ENCODE results near the gene RCSD1.

Gene RCSD1

GRCh38 chr1:167671727-167672511, 41.9 kb downstream of the RCSD1 start:
- Histone ChIP-seq H3K4me3 (no peak overlapping the region), H3K4me1 (peaks cover 87% of the 10 kb centered on the region), H4K20me1 (peaks cover 100% of the 10 kb centered on the region), H3K27me3 (no peaks in the 10 kb centered on the region), H3K4me2 (peak overlapping the region; percentile 2; the same call in 1 of the 2 replicates), H3K36me3 (peaks cover 100% of the 10 kb centered on the region), H3K9ac (no peak overlapping the region), H3K27ac (peak overlapping the region; percentile 32), H3K9me3 (no peaks in the 10 kb centered on the region)
- no peak for TF ChIP-seq Cebpa-rat (IDR thresholded peaks at IDR 0.05)

DNA sequence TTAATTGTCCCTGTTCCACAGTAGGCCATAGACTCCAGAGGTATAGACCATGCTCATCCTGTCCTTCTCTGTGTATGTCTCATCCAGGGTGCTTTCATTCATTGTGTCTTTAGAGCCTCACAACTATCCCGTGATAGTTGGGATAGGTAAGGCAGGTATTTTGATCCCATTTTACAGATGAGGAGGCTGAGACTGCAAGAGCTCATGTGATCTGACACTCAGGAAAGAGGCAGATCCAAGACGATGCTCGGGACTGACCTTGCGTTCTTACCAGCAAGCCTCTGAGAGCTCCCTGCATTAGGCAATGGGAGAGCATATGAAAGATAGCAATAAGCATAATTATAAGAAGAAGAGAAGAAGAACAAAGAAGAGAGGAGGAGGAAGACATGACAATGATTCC, 42.8 kb downstream of the RCSD1 start:
- peaks cover 87% of the 10 kb centered on the region for H3K4me1 ChIP-seq

DNA sequence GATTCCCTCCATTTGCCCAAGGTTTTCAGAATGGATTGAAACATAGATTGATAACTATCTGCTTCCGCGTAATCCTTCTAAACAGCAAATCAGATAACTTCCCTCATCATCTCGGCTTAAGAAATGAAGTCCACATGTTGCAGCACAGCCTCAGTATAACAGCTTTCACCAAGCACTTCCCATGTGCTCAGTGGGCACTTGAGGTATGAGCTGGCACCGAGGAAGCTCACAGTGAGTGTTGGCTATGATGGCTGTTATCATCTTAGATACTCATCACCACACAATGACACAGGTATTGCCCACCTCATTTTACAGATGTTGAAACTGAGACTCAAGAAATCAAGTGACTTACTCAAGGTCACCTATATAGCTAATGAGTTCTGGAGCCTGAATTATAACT, 43.2 kb downstream of the RCSD1 start:
- Histone ChIP-seq H3K4me3 (no peak overlapping the region), H3K4me1 (peaks cover 84% of the 10 kb centered on the region), H3K36me3 (peaks cover 99% of the 10 kb centered on the region), H3K4me2 (no peak overlapping the region), H3K27ac (no peak overlapping the region), H4K20me1 (peaks cover 100% of the 10 kb centered on the region), H3K9me3 (no peaks in the 10 kb centered on the region), H3K9ac (no peak overlapping the region), H3K27me3 (no peaks in the 10 kb centered on the region)
- TF ChIP-seq Cebpa-rat (IDR thresholded peaks at IDR 0.05): no peak

More for the DNA sequence above, 42.8 kb downstream of the RCSD1 start:
- Histone ChIP-seq H3K27ac (no peak overlapping the region), H3K27me3 (no peaks in the 10 kb centered on the region), H3K36me3 (peaks cover 100% of the 10 kb centered on the region), H4K20me1 (peaks cover 100% of the 10 kb centered on the region), H3K9ac (no peak overlapping the region), H3K9me3 (no peaks in the 10 kb centered on the region), H3K4me2 (no peak overlapping the region), H3K4me3 (no peak overlapping the region)
- TF ChIP-seq Cebpa-rat (IDR thresholded peaks at IDR 0.05): no peak

GRCh38 chr1:167674156-167674555, 44.1 kb downstream of the RCSD1 start:
- H3K9ac ChIP-seq: no peak overlapping the region
- TF ChIP-seq Cebpa-rat (IDR thresholded peaks at IDR 0.05): no peak
- peaks cover 83% of the 10 kb centered on the region for H3K4me1 ChIP-seq
- peaks cover 98% of the 10 kb centered on the region for H3K36me3 ChIP-seq
- no peak overlapping the region for H3K27ac ChIP-seq
- no peaks in the 10 kb centered on the region for H3K27me3 ChIP-seq
- H3K9me3 ChIP-seq: no peaks in the 10 kb centered on the region
- H4K20me1 ChIP-seq: peaks cover 100% of the 10 kb centered on the region
- no peak overlapping the region for H3K4me3 ChIP-seq
- no peak overlapping the region for H3K4me2 ChIP-seq

- H3K4me2 ChIP-seq: no peak overlapping the region
- H3K27me3 ChIP-seq: no peaks in the 10 kb centered on the region
- no peaks in the 10 kb centered on the region for H3K9me3 ChIP-seq
- H3K9ac ChIP-seq: no peak overlapping the region
- no peak overlapping the region for H3K4me3 ChIP-seq
- peaks cover 98% of the 10 kb centered on the region for H3K36me3 ChIP-seq
- H3K27ac ChIP-seq: no peak overlapping the region
- TF ChIP-seq Cebpa-rat (IDR thresholded peaks at IDR 0.05): no peak
- H3K4me1 ChIP-seq: peaks cover 83% of the 10 kb centered on the region
- H4K20me1 ChIP-seq: peaks cover 100% of the 10 kb centered on the region
Observed at GRCh38 chr1:167675440-167675839, 45.4 kb downstream of the RCSD1 start.

- no peak overlapping the region for H3K4me3 ChIP-seq
- H3K9ac ChIP-seq: no peak overlapping the region
- no peaks in the 10 kb centered on the region for H3K27me3 ChIP-seq
- no peak for TF ChIP-seq Cebpa-rat (IDR thresholded peaks at IDR 0.05)
- peaks cover 98% of the 10 kb centered on the region for H3K36me3 ChIP-seq
- H3K9me3 ChIP-seq: no peaks in the 10 kb centered on the region
- H4K20me1 ChIP-seq: peaks cover 100% of the 10 kb centered on the region
- no peak overlapping the region for H3K4me2 ChIP-seq
- peaks cover 81% of the 10 kb centered on the region for H3K4me1 ChIP-seq
- no peak overlapping the region for H3K27ac ChIP-seq
Observed at GRCh38 chr1:167676205-167676915, 46.3 kb downstream of the RCSD1 start.

DNA sequence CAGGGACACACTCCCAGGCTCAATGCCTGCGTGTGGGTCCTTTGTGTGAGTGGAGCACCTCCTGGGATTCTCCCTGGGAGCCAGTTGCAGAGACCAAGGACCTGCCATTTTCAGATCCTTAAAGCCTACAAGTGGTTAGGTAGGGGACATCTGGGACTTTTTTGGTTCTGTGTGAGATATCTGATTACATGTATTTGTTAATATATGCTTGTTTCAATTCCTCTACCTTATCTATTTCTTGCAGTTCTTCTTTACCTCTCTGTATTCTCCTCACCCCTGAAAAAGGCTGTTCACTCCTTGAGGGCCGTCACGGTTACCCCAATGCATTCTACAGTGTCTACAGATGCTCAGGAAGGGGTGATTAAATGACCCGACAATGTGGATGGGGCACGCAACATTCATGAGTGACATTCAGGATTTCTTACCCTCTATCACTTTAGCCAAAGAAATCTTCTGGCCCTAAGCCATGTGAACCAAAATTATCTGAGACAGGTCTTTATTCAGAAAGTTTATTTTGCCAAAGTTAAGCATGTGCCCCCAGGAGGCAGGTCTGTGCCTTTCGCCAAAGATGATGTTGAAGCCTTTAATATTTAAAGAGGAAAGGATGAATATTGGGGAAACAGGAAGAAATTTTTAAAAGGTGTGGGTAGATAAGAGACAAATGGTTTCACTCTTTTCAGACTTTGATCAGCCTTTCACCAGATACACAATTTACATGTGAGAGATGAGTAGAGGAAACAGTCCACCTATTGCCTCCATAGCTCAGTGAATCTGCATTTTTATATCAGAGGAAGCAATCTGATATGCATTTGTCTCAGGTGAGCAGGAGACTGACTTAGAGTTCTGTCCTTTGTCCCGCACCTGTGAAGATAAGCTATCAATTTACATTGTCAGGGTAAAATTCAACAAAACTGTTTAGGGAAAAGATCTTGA, 47.1 kb downstream of the RCSD1 start:
- Histone ChIP-seq H3K9me3 (no peaks in the 10 kb centered on the region), H3K27me3 (no peaks in the 10 kb centered on the region), H4K20me1 (peaks cover 100% of the 10 kb centered on the region), H3K4me2 (no peak overlapping the region), H3K4me1 (peaks cover 76% of the 10 kb centered on the region), H3K36me3 (peaks cover 98% of the 10 kb centered on the region), H3K9ac (no peak overlapping the region), H3K27ac (no peak overlapping the region), H3K4me3 (no peak overlapping the region)
- no peak for TF ChIP-seq Cebpa-rat (IDR thresholded peaks at IDR 0.05)

DNA sequence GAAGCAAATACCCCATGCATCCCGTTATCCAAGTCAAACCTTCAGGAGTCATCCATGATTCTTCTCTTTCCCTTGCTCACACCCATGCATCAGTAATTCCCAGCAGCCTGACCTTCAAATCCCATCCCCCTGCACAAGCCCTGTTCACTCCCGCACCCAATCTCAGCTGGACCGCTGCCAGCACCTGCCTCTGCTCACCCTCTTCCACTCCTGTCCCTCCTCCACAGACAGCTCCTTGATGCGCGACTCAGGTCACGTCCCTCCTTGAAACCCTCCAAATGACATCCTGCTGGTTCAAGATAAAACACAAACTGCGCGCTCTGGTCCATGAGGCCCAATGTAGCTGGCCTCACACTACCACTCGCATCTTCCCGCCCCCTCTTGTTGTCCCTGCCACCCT, 48.4 kb downstream of the RCSD1 start:
- Histone ChIP-seq H3K4me1 (peaks cover 79% of the 10 kb centered on the region), H3K4me2 (no peak overlapping the region), H3K4me3 (no peak overlapping the region), H4K20me1 (peaks cover 100% of the 10 kb centered on the region), H3K36me3 (peaks cover 98% of the 10 kb centered on the region), H3K27ac (no peak overlapping the region), H3K9me3 (no peaks in the 10 kb centered on the region), H3K9ac (no peak overlapping the region), H3K27me3 (no peaks in the 10 kb centered on the region)
- no peak for TF ChIP-seq Cebpa-rat (IDR thresholded peaks at IDR 0.05)

- H4K20me1 ChIP-seq: peaks cover 100% of the 10 kb centered on the region
- no peak overlapping the region for H3K9ac ChIP-seq
- peaks cover 98% of the 10 kb centered on the region for H3K36me3 ChIP-seq
- no peaks in the 10 kb centered on the region for H3K27me3 ChIP-seq
- peaks cover 79% of the 10 kb centered on the region for H3K4me1 ChIP-seq
- no peaks in the 10 kb centered on the region for H3K9me3 ChIP-seq
- 0 out of 2 replicates have a peak overlapping the region, but pooled peaks have one; percentile 1 for H3K27ac ChIP-seq
- TF ChIP-seq Cebpa-rat (IDR thresholded peaks at IDR 0.05): no peak
- no peak overlapping the region for H3K4me3 ChIP-seq
- H3K4me2 ChIP-seq: no peak overlapping the region
Observed at GRCh38 chr1:167678838-167679237, 48.8 kb downstream of the RCSD1 start.
